BJ (cell line): ENCODE results near the gene KLHL30. TPM values are rescaled to one million over a fixed set of nuclear protein-coding genes. Genes with fewer than 3 reads are reported as not detected.

Experiments
- CTCF ChIA-PET: fragments of 350-600 bp; formaldehyde crosslinking; extraction: SDS; loops from one replicate; lab custom pipeline; 2021; ENCODE audit warnings: antibody characterized with exemption, inconsistent platforms; lab: Yijun Ruan, JAX
- POLR2A ChIA-PET: fragments of 300-600 bp; sonication (Branson Sonifier 250); formaldehyde crosslinking; extraction: SDS; loops from one replicate; lab custom pipeline; 2021; ENCODE audit warnings: antibody characterized with exemption; lab: Charles Lee
- DNase-seq: peaks from one replicate; pipeline ENCODE4 v3.0.0-alpha.2; 2011; ENCODE audit warnings: low read depth
- H3K27me3 ChIP-seq: 2 replicates; pipeline ENCODE4 v1.6.0; 2011; ENCODE audit warnings: low read length; ENCODE audit not compliant: control insufficient read depth, insufficient read depth
- H3K36me3 ChIP-seq: 2 replicates; pipeline ENCODE4 v1.5.1; 2011; ENCODE audit warnings: low read length; ENCODE audit not compliant: control insufficient read depth, insufficient read depth
- H3K4me3 ChIP-seq: 2 replicates; pipeline ENCODE4 v1.5.1; 2011; ENCODE audit warnings: low read depth, mild to moderate bottlenecking, control low read depth, low read length
- polyA plus RNA-seq: library from polyadenylated mRNA; depleted of rRNA; stranded (reverse); fragments of >200 nt; gene quantifications from 2 replicates; pipeline ENCODE4 v1.2.3, GENCODE V29; 2011
- TF ChIP-seq, protein P1 (sequence below): IDR thresholded peaks from 2 replicates; pipeline ENCODE4 v1.5.1; 2011; ENCODE audit warnings: low read depth, mild to moderate bottlenecking, control low read depth, inconsistent platforms, low read length, moderate library complexity; ENCODE audit not compliant: insufficient read depth

KLHL30 gene
- polyA plus RNA-seq, 1 experiment = 0.58 TPM

DNA sequence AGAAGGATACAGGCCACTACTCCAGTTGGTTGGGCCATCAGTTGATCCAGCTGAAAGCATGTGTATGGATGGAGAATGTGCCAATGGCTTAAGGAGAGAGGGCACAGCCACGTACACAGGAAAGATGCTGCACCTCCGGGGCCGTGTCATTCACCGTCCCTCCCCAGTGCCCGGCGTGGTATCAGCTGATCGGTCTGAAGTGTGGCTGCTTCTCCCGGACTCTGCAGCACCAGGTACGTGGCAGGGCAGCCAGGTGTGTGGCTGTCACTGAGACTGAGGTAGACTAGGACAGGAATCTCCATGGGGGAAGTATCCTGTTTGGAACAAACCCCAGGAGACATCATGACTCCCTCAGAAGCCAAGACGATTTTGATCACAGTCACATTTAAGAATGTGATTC lies 16.1 kb downstream of the KLHL30 start:
- ChIA-PET POLR2A (no interaction called here), CTCF (no interaction called here)
- Histone ChIP-seq H3K27me3 (no peaks in the 10 kb centered on the region), H3K4me3 (no peak overlapping the region), H3K36me3 (no peaks in the 10 kb centered on the region)
- no peak for DNase-seq
- TF ChIP-seq, protein P1, sequence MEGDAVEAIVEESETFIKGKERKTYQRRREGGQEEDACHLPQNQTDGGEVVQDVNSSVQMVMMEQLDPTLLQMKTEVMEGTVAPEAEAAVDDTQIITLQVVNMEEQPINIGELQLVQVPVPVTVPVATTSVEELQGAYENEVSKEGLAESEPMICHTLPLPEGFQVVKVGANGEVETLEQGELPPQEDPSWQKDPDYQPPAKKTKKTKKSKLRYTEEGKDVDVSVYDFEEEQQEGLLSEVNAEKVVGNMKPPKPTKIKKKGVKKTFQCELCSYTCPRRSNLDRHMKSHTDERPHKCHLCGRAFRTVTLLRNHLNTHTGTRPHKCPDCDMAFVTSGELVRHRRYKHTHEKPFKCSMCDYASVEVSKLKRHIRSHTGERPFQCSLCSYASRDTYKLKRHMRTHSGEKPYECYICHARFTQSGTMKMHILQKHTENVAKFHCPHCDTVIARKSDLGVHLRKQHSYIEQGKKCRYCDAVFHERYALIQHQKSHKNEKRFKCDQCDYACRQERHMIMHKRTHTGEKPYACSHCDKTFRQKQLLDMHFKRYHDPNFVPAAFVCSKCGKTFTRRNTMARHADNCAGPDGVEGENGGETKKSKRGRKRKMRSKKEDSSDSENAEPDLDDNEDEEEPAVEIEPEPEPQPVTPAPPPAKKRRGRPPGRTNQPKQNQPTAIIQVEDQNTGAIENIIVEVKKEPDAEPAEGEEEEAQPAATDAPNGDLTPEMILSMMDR = no peak

DNA sequence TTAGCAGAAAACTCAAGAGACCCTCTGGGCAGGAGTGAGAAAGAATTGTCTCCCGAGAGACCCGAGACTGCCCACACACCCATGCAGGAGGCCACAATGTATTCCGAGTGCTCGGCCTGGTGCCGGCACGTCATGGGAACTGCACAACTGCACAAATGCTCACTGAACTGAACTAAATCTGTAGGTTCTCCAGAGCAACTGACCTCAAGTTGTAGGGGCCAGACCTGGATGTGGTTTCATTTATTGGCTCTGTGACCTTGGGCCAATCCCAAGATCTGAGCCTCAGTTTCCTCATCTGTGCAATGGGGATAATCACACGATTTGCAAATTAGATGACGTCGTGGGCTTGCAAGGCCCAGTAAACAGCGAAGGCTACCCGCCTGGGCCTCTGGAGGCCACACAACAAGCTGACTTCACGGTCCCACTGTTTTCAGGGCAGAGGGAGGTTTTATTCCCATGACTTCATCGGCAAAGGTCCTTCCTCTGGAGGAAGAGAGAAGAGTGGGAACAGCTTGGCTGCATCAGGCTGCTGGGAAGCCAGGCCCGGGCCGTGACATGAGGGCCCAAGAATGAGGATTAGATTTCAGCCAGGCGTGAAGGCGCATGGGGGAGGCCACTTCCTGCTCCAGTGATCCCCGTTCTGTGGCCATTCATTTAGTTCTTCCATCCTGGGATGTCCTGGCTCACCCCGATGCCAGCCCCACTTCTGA lies 16.7 kb downstream of the KLHL30 start:
- Histone ChIP-seq H3K4me3 (no peak overlapping the region), H3K36me3 (no peaks in the 10 kb centered on the region), H3K27me3 (no peaks in the 10 kb centered on the region)
- ChIA-PET CTCF (interaction anchor here (1.4 kb wide), 1 partner anchor 186 kb away, joined by 3 read pairs; no protein-coding TSS in a partner anchor), POLR2A (no interaction called here)
- TF ChIP-seq, protein P1 = no peak
- DNase-seq = no peak

DNA sequence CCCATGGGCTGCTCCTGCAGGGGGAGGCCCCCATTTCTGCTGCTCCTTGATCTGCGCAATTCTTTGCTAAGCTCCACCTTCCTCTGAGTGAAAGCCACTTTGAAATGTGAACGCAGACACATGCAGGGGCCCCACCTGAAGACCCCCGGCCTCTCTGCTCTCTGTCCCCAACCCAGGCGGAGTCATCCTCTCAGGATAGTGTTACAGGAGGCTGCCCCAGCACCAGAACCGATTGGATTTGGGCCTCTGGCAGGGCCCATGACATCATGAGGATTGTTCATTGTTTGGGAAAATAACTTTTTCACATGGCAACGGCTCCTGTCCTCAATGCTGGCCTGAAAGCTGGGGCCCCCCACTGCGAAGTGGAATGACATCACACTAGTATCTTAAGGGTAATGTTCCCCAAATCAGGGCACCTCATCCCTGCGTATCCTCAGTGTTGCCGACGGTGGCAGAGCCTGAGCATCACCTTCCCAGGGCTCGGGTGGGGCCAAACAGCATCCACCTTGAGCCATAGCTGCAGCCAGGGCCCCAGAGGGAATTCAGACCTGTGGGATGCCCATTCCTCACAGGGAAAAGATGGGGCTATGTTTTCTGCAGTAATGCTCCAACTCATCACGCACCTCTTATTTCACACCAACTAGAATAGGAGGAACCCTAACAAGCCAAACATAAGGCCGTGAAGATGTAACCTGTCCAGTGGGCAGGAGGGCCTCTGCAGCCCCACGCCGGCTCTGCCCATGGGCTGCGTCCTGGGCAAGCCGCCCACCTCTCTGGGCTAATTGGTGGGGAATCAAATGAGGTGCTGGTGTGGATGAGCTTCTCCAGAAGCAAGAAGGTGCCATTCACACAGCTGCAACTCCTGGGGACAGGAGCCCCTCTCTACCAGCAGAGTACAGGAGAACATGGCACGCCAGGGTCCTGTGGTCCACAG lies 17.6 kb downstream of the KLHL30 start:
- Histone ChIP-seq H3K36me3 (no peaks in the 10 kb centered on the region), H3K27me3 (no peaks in the 10 kb centered on the region), H3K4me3 (no peak overlapping the region)
- TF ChIP-seq, protein P1 = no peak
- DNase-seq = no peak
- POLR2A ChIA-PET = no interaction called here
- CTCF ChIA-PET = interaction anchor here (1.4 kb wide), 1 partner anchor 187 kb away, joined by 3 read pairs; no protein-coding TSS in a partner anchor

DNA sequence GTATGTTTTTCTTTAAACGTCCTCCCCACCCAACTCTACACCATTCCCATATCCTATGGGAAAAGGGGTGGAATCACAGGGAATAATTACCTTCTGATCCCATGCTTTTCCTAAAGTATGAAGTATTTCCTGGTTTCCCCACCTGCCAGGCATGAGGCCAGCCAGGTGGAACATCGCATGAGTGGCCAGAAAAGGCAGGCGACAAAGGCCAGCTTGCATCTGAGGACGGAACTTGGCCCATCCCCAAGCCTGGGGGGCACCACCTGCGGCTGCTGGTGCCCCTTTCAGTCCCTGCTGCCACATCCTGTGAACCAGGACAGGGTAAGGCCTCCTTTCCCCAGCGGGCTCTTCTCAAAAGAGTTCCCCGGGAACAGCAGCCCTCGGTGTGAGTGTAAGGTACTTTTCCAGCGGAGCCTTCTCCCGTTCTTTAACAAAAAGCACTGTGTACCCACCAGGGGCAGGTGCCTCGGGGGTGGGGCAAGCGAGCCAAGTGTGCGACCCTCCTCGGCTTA lies 19.1 kb downstream of the KLHL30 start:
- POLR2A ChIA-PET = no interaction called here
- H3K4me3 ChIP-seq = no peak overlapping the region
- H3K36me3 ChIP-seq = no peaks in the 10 kb centered on the region
- H3K27me3 ChIP-seq = no peaks in the 10 kb centered on the region
- CTCF ChIA-PET = interaction anchor here (0.5 to 0.7 kb wide), 2 partner anchors 25 to 747 kb away, joined by 3 read pairs; no protein-coding TSS in a partner anchor
- DNase-seq = no peak
- TF ChIP-seq, protein P1 = no peak
